HG02678 (cell line): Measurements from ENCODE around the gene PITPNM3.

Experiments
- ATAC-seq: cut with Tn5 transposase; IDR thresholded peaks from one replicate; pipeline ENCODE4 v1.9.1; 2021; ENCODE audit warnings: mild to moderate bottlenecking, moderate library complexity; ENCODE audit not compliant: unreplicated experiment

PITPNM3 gene

GRCh38 chr17:6450926-6451832, 105.2 kb downstream of the PITPNM3 start:
- ATAC-seq: peak; percentile 53

DNA sequence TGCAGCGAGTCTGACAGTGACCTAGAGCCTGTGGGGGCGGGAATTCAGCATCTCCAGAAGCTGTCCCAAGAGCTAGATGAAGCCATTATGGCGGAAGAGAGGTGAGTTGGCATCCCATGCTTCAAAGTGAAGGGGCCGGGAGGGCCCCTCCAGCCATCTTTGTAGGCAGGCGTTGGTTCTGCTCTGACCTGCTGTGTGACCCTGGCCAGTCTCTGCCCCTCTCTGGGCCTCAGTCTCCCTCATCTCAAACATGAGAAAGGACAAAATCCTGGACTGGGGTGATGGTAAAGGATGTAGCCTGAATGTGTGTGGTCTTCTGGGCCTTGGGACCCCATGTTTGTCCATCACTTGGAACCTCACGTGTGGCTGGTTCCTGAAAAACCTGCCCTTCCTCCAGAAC, 107.0 kb downstream of the PITPNM3 start:
- ATAC-seq: no peak

DNA sequence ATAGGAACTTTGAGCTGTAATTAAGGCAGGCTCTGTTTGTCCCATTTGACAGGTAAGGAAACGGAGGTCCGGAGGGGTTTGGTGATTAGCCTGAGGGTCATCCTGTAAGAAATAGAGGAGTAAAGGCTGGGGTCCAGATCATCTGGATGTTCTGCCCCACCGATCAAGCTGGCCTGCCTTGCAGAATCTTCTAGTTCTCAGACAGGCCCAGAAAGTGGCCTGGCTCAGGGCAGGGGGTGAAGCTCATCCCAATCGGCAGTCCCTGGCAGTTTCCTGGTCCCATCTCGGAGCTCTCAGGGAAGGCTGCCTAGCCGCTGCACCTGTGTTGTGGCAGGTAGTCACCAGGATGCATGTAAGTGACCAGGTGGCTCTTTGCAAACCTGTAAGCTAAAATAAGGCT, 107.9 kb downstream of the PITPNM3 start:
- no peak for ATAC-seq

DNA sequence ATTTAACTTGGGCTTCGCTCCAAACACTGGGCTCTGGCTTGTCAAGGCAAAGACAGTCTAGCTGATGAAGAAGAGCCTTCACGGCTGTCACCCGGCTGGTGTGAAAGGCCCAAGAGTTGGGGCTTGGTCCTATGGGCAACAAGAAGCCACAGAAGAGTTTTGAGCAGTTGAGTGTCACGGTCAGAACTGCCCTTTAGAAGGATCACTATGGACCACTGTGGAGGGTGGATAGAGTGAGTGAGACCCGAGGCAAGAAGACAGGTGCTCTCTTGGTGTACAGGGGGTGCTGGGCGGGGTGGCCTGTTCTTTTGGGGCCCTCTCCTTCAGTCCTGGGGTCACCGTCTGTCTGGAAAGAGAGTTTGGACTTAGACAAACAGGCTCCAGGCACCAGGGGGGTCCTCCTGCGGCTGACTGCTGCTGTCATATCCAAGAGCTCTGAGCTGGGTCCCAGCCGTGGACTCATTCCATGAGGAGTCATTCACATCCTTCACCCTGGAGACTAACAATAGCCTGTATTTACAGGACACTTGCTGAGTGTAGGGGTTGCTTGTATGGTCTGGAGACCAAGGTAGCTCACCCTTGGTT, 109.7 kb downstream of the PITPNM3 start:
- no peak for ATAC-seq

GRCh38 chr17:6444571-6445335, 111.6 kb downstream of the PITPNM3 start:
- no peak for ATAC-seq

- ATAC-seq: peak; percentile 93
These were observed 112.4 kb downstream of the PITPNM3 start, which contains the start of gene PIMREG for GRCh38 chr17:6443692-6444570. Gene PIMREG, plus strand, starts transcription at chr17:6444455. Its CDS starts 656 bp downstream, at chr17:6445111.

DNA sequence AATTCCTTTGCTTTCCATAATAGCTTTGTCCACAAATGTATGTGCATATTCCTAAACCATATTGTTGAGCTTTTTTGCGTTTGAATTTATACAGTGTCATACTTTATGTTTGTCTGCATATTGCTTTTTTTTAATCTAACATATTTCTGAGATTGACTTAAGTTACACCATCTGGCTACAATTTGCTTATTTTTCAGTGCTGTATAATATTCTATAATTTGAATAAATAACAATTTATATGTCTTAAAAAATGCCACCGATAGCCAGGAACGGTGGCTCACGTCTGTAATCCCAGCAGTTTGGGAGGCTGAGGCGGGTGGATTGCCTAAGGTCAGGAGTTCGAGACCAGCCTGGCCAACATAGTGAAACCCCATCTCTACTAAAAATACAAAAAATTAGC, 113.6 kb downstream of the PITPNM3 start:
- ATAC-seq: no peak

DNA sequence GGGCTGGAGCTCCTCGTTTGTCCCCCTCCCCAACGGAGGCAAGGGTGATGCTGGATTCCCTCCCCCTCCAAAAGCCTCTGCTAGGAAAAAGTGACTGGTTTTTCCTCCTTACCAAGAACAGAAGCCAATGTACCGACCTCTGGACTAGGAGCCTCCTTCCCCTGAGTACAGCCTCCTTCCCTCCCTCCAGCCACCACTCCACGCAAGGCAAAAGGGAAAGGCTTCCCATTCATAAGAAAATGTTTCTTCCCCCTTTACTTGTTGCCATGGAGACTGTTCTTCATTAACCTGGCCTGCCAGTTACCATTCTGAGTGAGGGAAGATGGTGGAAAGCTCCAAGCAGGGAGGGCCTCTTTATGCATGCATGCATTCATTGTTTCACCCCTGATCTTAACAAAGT, 116.4 kb downstream of the PITPNM3 start:
- no peak for ATAC-seq

DNA sequence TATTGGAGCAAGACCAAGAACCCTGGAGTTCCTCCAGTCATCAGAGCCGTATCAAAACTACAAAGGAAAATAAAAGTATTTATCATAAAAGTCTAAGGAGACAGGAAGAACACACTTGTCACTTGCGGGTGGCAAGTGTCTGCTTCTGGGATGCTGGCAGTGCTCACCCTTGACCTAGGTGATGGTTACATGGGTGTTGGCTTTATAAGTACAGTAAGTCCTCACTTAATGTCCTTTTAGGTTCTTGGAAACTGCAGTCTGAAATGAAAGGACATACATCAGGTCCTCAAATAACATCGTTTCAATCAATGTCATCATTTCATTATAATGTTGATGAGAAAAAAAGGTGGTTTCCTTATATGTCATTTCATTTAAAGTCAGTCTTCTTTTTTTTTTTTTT, 118.4 kb downstream of the PITPNM3 start:
- no peak for ATAC-seq

DNA sequence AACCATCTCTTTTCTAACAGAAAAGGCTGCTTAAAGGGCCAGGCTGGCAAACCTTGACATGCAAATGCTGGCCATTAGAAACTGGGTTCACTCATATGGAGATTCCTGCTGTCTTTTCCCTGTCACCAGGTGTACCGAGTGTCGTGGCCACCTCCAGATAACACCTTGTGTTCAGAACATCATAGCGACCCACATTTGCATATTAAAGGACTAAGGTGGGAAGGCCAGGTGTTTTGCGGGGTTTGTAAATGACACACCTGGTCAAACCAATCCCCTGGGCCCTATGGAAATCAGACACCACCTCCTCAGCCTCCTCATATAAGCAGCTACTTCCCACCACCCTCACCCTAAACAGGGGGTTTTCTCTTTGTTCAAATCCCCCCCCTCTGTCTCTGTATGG, 118.9 kb downstream of the PITPNM3 start:
- no peak for ATAC-seq

- no peak for ATAC-seq
These were observed 120.4 kb downstream of the PITPNM3 start for GRCh38 chr17:6435968-6436367.

- no peak for ATAC-seq
These were observed 121.3 kb downstream of the PITPNM3 start, which contains the start of gene AIPL1 for GRCh38 chr17:6435051-6435450. Gene AIPL1, minus strand, starts transcription at chr17:6435121. Its CDS starts 17 bp downstream, at chr17:6435104.

DNA sequence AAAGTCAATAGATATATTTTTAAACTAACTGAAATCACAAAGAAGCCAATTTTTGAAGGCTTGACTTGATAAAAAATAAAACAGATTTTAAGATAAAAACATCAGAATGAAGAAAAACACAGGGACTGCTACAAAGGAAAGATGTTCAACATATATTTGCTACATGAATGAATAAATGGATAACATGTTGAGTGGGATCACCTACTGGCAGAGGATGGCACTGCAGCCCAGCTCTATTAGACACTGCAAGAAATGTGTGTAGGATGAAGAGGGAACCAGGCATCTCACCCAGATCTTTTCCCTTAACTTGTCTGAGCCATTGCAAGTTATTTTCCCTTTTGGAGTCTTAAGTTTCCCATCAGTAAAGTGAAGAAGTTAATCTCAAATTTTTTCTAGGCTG, 125.6 kb downstream of the PITPNM3 start:
- no peak for ATAC-seq

DNA sequence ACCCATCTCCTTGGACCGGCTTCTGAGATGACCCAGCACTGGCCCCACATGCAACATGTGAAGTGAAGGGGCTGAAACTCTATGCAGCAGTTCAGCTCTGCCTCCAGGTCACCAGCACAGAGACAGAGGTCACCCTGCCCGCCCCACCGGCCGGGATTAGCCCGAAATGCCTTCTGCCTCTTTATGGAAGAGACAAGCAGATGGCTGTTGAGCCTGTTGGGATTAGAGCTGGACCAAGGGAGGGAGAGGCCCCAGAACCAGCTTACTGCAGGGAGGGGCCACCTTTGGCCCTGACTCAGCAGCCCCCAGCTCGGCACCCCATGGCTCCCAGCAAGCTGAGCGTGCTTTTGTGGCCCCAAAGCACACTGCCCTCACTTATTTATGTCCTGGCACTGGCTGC, 127.1 kb downstream of the PITPNM3 start:
- no peak for ATAC-seq

GRCh38 chr17:6428207-6428965, 128.0 kb downstream of the PITPNM3 start:
- no peak for ATAC-seq

DNA sequence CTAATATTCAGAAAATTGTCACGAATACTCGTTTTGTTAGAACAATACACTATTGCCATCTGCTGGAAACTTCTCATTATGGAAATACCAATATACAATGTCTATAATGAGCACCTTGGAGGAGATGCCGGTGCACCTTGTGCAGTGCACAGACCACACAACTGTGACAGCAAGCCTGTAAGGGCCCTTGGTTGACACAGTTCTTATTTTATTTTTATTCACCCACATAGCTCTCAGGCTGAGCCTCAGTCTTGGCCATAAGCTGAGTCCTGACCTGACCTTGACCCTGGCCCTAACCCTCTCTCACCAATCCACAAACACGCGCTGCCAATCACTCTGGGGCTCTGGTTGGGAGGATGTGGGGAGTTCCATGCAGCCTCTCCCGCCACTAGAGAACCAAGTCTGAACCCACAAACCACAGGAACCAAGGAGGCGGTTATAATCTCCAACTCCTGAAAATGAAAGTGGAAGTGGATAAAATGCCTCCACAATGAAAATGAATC, 129.0 kb downstream of the PITPNM3 start:
- no peak for ATAC-seq

- ATAC-seq: no peak
These were observed 129.8 kb downstream of the PITPNM3 start for GRCh38 chr17:6426356-6427101.

GRCh38 chr17:6425407-6425806, 130.9 kb downstream of the PITPNM3 start:
- no peak for ATAC-seq

DNA sequence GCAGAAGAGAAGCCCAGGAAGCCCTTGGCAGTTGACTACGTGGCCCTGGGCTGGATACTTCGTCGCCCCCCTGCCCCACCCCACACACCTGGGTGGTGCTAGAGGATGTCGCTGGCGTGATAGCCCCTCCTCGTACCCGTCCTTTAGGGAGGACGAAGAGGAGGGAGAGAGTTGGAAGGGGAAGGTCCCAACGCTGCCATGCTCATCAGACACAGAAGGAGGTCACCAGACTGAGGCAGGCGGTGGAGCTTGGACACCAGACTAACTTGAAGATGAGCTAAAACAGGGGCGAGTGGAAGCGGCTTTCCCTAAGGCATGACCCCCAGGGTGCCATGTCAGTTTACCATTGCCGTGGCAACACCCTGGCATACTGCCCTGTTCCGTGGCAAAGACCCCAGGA, 132.4 kb downstream of the PITPNM3 start:
- ATAC-seq: no peak
